Lower leg skin (tissue), 3 donors: ENCODE measurements around the gene ST8SIA6.

Experiments used
- CTCF ChIP-seq, 3 donors: fragments of 450-650 bp; IDR thresholded peaks; one replicate each; pipeline ENCODE4 v1.5.1; 2016; ENCODE audit warnings: antibody characterized with exemption in 3 of 3, mild to moderate bottlenecking in 3 of 3, moderate library complexity in 2 of 3
- POLR2A ChIP-seq, 2 donors: fragments of 450-650 bp; IDR thresholded peaks; one replicate each; pipeline ENCODE4 v1.6.1; 2016 to 2017; ENCODE audit warnings: antibody characterized with exemption in 2 of 2, mild to moderate bottlenecking in 1 of 2, moderate library complexity in 1 of 2

- TF ChIP-seq CTCF (IDR thresholded peaks at IDR 0.05) (no peak), POLR2A (IDR thresholded peaks at IDR 0.05) (no peak)
Measured at GRCh38 chr10:17380016-17380415, 74.4 kb downstream of the ST8SIA6 start.
